Left lung (tissue), 10 donors: Measurements from ENCODE around the gene ARPP19. TPM values are rescaled to one million over a fixed set of nuclear protein-coding genes. Genes with fewer than 3 reads are reported as not detected.
"Not testable (repeated sequence)": the region's sequence is repeated elsewhere in the genome, so short reads cannot be mapped to it uniquely, and the experiment has no call there.

Source experiments
- ATAC-seq: fragments of 200-7000 bp; cut with Tn5 transposase; one replicate; pipeline ENCODE4 v1.9.1; 2020; ENCODE audit warnings: moderate library complexity
- DNase-seq, 4 donors: peaks; one replicate each; pipeline ENCODE4 v3.0.0-alpha.2; 2013 to 2020
- H3K27ac ChIP-seq, 2 donors: fragments of 200-600 bp; sonication (generic) in 1 of 2; one replicate each; pipeline versions ENCODE4 v1.5.0 to v1.8.0; 2020 to 2021
- H3K27me3 ChIP-seq, 2 donors: fragments of 200-600 bp; sonication (generic) in 1 of 2; one replicate each; pipeline versions ENCODE4 v1.5.0 to v1.8.0; 2020 to 2021
- H3K36me3 ChIP-seq, 2 donors: fragments of 200-600 bp; sonication (generic) in 1 of 2; one replicate each; pipeline versions ENCODE4 v1.5.0 to v1.8.0; 2020 to 2021
- H3K4me1 ChIP-seq, 2 donors: fragments of 200-600 bp; one replicate each; pipeline ENCODE4 v1.8.0; 2021
- H3K4me3 ChIP-seq, 2 donors: fragments of 200-600 bp; sonication (generic) in 1 of 2; one replicate each; pipeline versions ENCODE4 v1.5.0 to v1.8.0; 2020 to 2021; ENCODE audit warnings: mild to moderate bottlenecking in 1 of 2
- H3K9me3 ChIP-seq, 2 donors: fragments of 200-600 bp; sonication (generic) in 1 of 2; one replicate each; pipeline versions ENCODE4 v1.5.0 to v1.8.0; 2020 to 2021
- intact Hi-C, 2 donors: fragments of 100-400 bp; cut with DNase I; formaldehyde crosslinking; loops; one replicate each; pipeline versions ENCODE4 v1.11.2 to v1.14.2; 2022
- polyA plus RNA-seq, 6 donors: library from polyadenylated mRNA; unstranded; fragments of 120-200 nt; gene quantifications; one replicate each; pipeline ENCODE4 v1.2.1, GENCODE V29; 2013; ENCODE audit not compliant: insufficient read length in 6 of 6
- total RNA-seq, 2 donors: library from RNA; stranded (reverse); fragmentation: NEBNext Ultra II Directional; extraction: Animal tissue kit (Norgen Biotek cat#: 25700); gene quantifications; one replicate each; pipeline ENCODE4 v1.2.1, GENCODE V29; 2021
- TF ChIP-seq, protein P1 (sequence below), 2 donors: fragments of 200-600 bp; sonication (generic) in 1 of 2; IDR thresholded peaks; one replicate each; pipeline versions ENCODE4 v1.5.0 to v1.8.0; 2021; ENCODE audit warnings: antibody characterized with exemption in 2 of 2
- donor health status: DM: no; HTN: yes; CAD: no.
- donor health status: DM: no; HTN: no; CAD: no.

Gene ARPP19
- total and polyA plus RNA-seq, 8 donors, result 96.3 to 158 (median 110) TPM

DNA sequence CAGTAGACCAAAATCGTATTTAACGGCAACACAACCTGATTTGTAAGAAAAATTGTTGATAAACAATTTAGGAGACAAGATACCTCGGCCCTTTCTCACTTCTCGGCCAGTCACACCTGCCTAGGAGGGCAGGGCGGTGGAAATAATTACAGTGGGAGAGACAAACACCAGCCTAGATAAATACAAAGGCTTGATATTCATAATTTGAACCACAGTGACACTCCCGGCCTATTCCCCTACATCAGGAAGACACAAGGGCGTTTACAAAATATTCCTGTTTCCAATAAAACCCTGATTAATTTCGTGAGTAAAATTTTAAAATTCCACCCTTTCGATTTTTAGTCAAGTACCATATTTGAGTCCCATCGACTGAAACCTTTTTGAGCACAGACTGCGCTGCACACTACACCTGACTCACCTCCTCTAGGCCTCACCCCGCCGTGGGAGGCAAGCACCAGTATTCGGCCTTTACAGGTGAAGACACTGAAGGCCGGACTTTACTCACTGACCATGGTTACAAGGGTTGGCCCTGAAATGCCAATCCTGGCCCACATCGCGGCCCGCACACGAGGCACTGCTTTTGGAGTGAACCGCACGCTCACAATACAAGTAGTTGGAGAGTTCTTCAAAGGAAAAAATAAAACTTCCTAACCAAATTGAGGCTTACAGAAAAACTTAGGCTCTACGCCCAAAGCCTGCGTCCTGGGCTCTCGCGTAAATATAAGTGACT is 794 bp downstream of the ARPP19 start:
- Histone ChIP-seq H3K4me3 (peak overlapping the region; percentile 55 to 87), H3K27ac (peak overlapping the region; percentile 89 to 96), H3K4me1 (peaks cover 24 to 44% of the 10 kb centered on the region in 2 donors), H3K36me3 (no peaks in the 10 kb centered on the region), H3K27me3 (no peaks in the 10 kb centered on the region), H3K9me3 (no peaks in the 10 kb centered on the region)
- ATAC-seq, result peak; percentile 63
- peak in 2 of 4 donors; percentile 8 to 78 for DNase-seq
- intact Hi-C loops, result no loop called here
- TF ChIP-seq, protein P1, sequence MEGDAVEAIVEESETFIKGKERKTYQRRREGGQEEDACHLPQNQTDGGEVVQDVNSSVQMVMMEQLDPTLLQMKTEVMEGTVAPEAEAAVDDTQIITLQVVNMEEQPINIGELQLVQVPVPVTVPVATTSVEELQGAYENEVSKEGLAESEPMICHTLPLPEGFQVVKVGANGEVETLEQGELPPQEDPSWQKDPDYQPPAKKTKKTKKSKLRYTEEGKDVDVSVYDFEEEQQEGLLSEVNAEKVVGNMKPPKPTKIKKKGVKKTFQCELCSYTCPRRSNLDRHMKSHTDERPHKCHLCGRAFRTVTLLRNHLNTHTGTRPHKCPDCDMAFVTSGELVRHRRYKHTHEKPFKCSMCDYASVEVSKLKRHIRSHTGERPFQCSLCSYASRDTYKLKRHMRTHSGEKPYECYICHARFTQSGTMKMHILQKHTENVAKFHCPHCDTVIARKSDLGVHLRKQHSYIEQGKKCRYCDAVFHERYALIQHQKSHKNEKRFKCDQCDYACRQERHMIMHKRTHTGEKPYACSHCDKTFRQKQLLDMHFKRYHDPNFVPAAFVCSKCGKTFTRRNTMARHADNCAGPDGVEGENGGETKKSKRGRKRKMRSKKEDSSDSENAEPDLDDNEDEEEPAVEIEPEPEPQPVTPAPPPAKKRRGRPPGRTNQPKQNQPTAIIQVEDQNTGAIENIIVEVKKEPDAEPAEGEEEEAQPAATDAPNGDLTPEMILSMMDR (IDR thresholded peaks at IDR 0.05), result no peak

GRCh38 chr15:52566889-52567288 is 1.9 kb downstream of the ARPP19 start:
- H3K27ac ChIP-seq, result peak overlapping the region; percentile 4 to 89
- H3K27me3 ChIP-seq, result no peaks in the 10 kb centered on the region
- peak overlapping the region; percentile 55 to 87 for H3K4me3 ChIP-seq
- TF ChIP-seq, protein P1 (IDR thresholded peaks at IDR 0.05), result no peak
- no peak for ATAC-seq
- no peak for DNase-seq
- no peaks in the 10 kb centered on the region for H3K36me3 ChIP-seq
- intact Hi-C loops, result no loop called here
- peaks cover 24 to 44% of the 10 kb centered on the region in 2 donors for H3K4me1 ChIP-seq
- no peaks in the 10 kb centered on the region for H3K9me3 ChIP-seq

- H3K36me3 ChIP-seq, H3K27me3 ChIP-seq, intact Hi-C loops, H3K27ac ChIP-seq, H3K4me3 ChIP-seq, ATAC-seq, DNase-seq, H3K9me3 ChIP-seq: not testable (repeated sequence)
- peaks cover 24 to 48% of the 10 kb centered on the region in 2 donors for H3K4me1 ChIP-seq
Measured at GRCh38 chr15:52565417-52566358, 3.1 kb downstream of the ARPP19 start.

- TF ChIP-seq, protein P1 (IDR thresholded peaks at IDR 0.05), result no peak
- no peak for ATAC-seq
Measured at GRCh38 chr15:52563501-52564060, 5.2 kb downstream of the ARPP19 start.

DNA sequence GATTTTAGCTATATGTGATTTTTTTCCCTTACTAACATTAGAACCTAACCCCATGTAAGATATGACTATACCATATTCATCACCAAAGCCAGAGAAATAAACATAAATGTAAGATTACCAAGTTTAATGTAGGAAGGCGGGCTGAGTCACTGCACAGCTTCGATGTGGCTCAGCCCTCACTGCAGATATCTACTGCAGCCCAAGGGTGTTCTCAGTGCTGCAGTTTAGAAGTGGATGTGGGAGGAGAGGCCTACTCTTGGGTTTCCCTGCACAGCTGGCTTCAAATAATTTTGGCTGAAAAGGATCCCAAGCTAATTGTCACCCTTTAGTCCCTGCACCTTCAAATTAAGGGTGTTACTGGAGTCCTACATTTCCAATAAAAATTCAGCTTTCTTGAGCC is 9.3 kb downstream of the ARPP19 start:
- intact Hi-C loops, result no loop called here
- TF ChIP-seq, protein P1 (IDR thresholded peaks at IDR 0.05), result no peak
- DNase-seq (no peak), ATAC-seq (peak; percentile 26)
- no peaks in the 10 kb centered on the region for H3K9me3 ChIP-seq
- peaks cover 4 to 58% of the 10 kb centered on the region in 2 donors for H3K4me1 ChIP-seq
- peaks cover 0 to 17% of the 10 kb centered on the region in 2 donors for H3K36me3 ChIP-seq
- H3K27ac ChIP-seq, result no peak overlapping the region
- H3K4me3 ChIP-seq, result no peak overlapping the region
- no peaks in the 10 kb centered on the region for H3K27me3 ChIP-seq

More at GRCh38 chr15:52563501-52564060, 5.2 kb downstream of the ARPP19 start:
- Histone ChIP-seq H3K4me1 (peaks cover 24 to 68% of the 10 kb centered on the region in 2 donors), H3K9me3 (no peaks in the 10 kb centered on the region), H3K36me3 (no peaks in the 10 kb centered on the region), H3K4me3 (no peak overlapping the region), H3K27me3 (no peaks in the 10 kb centered on the region), H3K27ac (no peak overlapping the region)
- DNase-seq, result no peak
- intact Hi-C loops, result no loop called here
